GM19438 (cell line): Measurements from ENCODE around the gene EFCAB12.

Experiments used
- ATAC-seq: cut with Tn5 transposase; IDR thresholded peaks from one replicate; pipeline ENCODE4 v1.9.1; 2021; ENCODE audit warnings: low read depth; ENCODE audit not compliant: unreplicated experiment

The EFCAB12 gene

GRCh38 chr3:129446926-129447325 lies 18.5 kb upstream of the EFCAB12 start:
- ATAC-seq = no peak

- ATAC-seq = no peak
These were observed 17.0 kb upstream of the EFCAB12 start for GRCh38 chr3:129445471-129445870.

DNA sequence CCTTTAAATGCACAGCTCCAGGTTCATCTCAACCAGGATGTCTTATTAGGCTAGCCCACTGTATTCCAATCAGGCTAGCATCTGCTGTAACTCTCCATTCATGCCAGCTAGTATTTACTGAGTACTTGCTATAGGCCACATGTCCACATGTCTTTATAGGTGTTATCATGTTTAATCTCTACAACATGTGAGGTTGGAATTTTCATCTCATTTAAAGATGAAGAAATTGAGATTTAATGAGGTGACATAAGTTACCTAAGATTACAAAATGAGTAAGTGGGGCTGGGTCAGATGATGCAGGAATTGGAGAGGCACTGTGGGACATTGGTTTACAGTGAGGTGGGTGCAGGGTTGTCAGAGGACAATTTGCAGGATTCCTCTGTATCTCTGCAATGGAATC lies 14.5 kb upstream of the EFCAB12 start:
- no peak for ATAC-seq

GRCh38 chr3:129442486-129442885 lies 14.1 kb upstream of the EFCAB12 start:
- no peak for ATAC-seq

- ATAC-seq = no peak
These were observed 13.3 kb upstream of the EFCAB12 start for GRCh38 chr3:129441782-129442181.

DNA sequence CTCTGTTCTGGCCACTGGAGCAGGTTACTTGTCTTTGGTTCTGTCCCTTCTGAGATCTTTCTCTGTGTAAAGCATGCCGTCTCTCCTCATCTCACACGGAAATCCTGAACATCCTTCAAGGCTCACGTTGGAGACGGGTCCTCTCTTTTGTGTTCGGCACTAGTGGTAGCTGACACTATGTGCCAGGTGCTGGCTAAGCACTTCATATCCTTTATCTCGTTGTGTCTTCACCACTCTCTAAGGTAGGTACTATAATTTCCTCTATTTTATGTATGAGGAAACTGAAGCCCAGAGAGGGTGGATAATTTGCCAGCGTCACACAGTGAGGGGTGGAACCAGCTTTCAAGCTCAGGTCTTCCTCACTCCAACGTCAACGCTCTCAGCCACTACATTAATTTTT lies 12.8 kb upstream of the EFCAB12 start:
- ATAC-seq = no peak

DNA sequence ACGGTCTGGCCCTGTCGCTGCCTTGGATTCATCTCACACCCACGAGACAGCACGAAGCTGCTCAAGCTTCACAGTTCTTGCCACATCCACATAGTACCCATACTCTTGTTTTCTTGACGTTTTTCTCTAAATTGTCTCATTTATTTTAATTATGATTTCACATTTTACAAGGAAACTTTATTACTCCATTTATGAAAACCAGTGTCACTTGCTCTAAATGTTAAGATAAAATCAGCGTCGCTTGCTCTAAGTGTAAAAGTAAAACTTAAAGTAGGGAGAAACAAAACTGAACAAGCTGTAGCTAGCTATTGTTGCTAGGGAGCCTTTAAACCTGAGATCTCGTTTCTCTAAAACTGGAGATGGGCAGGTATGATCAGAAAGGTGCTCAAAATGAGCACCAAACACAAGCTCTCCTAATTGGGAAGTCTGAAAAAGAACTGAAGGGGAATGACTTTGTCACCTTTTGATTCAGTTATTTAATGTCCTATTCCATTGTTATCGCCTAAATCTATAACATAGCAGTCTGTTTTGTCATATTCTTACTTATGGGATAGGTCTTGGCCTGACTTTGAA lies 12.3 kb upstream of the EFCAB12 start:
- no peak for ATAC-seq

- peak; percentile 86 for ATAC-seq
These were observed 11.6 kb upstream of the EFCAB12 start, which contains the start of the genes IFT122 and MBD4 for GRCh38 chr3:129439817-129440617. TSS of gene IFT122 (plus strand) at chr3:129440224. CDS start at chr3:129440331, 107 bp downstream. TSS of gene MBD4 (minus strand) at chr3:129439948. CDS start at chr3:129439833, 115 bp downstream.

- peak; percentile 27 for ATAC-seq
These were observed 10.9 kb upstream of the EFCAB12 start for GRCh38 chr3:129439226-129439816.

DNA sequence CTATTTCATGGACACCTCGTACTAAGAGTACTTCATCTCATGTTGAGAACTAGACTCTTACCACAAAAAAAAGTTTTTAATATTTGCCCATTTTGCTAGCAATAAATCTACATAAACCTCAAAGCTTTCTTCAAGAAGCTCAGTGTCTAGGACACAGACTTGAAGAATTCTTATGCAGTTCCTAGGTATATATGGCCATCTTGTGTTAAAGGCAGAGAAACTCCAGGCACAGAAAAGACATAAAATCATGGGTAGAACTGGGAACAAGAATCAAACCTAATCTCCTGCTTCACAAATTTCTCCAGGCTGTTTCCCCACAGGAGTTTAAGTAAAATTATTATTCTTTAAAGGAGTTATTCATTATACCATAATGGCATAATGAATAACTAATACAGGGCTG lies 6.9 kb upstream of the EFCAB12 start:
- ATAC-seq = no peak

DNA sequence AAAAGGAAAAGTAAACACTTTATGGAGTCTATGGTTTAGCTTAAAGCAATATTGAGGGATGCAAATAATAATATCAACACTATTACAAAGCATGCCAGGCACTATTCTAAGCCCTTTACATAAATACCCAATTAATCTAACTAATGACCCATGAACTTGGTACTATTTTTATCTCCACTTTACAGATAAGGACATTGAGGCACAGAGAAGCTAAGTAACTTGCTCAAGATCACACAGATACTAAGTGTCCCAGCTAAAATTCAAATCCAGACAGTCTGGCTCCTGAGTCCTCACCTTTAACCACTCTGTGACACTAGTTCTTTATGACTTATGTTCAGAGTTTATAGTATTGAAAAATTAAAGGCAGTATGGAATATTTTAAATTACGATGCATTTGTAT lies 5.7 kb upstream of the EFCAB12 start:
- ATAC-seq = no peak

DNA sequence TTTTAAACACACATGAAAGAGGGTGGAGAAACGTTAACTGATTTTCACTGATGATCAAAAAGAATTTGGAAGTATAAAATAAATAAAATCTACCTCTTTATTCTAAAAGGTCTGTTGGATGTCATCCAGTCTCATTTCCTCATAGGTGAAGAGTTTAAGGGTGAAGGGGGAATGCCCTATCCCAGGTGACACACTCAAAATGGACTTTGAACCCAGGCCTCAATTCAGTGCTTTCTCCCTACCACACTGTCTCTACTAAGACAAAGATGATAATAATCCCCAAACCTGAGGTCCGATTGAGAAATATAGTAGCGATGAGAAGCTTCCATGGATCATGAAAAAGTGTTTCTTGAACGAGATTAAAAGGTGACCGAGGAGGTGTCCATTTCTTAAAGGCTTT lies 5.1 kb upstream of the EFCAB12 start:
- ATAC-seq = no peak

GRCh38 chr3:129432671-129433070 lies 4.2 kb upstream of the EFCAB12 start:
- no peak for ATAC-seq

GRCh38 chr3:129432036-129432435 lies 3.6 kb upstream of the EFCAB12 start:
- no peak for ATAC-seq

GRCh38 chr3:129429602-129430001 lies 1.2 kb upstream of the EFCAB12 start:
- no peak for ATAC-seq

DNA sequence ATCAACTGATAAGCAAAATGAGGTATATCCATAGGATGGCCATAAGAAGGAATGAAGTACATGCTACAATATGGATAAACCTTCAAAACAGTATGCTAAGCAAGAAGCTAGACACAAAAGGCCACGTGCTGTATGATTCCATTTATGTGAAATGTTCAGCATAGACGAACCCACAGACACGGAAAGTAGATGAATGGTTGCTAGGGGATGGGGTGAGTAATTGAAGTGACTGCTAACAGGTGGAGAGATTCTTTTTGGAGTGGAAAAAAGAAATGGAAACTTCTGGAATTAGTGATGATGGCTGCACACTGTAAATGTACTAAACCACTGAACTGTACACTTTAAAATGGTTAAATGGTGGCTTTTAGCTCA lies 630 bp upstream of the EFCAB12 start:
- ATAC-seq = no peak

DNA sequence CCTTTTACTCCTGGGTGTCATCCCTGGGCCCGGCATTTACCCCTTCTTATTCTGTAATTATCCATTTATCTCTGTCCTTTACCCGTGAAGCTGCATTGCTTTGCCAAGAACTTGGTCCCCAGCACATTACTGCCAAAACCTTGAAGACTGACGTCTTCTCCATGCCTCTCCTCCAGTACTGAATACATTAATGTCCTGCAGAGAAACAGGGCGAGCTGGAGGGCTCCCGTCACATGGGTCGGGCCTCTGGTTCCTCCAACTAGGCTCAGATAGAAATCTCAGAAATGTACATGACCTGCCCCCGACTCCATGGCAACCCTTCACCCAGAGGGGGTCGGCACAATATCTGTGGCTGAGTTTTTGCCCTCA lies 445 bp downstream of the EFCAB12 start:
- ATAC-seq = no peak

DNA sequence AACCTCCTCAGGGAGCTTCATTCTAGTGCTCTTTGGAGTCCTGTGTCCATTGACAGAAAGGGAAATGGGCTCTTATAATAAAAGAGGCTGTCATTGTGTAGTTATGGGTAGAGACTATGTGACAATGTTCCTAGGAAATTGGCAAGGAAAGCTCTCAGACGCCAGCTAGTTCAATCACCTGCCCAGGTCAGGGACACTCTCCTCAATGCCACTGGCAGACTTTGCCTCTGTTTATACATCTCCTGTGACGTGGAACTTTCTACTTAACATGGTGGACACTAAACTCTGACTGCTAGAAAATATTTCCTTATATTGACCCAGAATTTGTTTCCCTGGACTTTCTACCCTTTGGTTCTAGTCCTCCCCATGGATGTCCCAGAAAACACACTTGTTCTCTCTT lies 2.8 kb downstream of the EFCAB12 start:
- ATAC-seq = no peak

GRCh38 chr3:129425213-129425612 lies 3.2 kb downstream of the EFCAB12 start:
- no peak for ATAC-seq

DNA sequence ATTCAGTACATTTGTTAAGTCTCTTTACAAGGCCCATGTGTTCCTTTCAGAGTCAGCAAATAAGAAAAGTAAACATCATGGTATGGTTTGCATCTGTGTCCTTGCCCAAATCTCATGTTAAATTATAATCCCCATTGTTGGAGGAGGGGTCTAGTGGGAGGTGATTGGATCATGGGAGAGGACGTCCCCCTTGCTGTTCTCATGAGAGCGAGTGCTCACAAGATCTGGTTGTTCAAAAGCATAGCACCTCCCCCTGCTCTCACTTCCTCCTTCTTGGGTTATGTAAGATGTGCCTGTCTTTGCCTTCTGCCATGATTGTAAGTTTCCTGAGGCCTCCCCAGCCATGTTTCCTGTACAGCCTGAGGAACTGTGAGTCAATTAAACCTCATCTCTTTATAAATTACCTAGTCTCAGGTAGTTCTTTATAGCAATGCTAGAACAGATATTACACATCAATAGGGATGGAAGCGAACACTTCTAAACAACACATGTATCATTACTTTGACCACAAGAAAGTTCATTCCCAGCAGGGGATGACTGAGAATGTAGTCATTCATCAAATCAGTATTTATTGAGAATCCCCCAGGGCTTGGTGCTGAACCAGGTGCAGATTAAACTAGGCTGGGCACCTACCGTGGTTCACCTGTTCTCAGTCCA lies 4.1 kb downstream of the EFCAB12 start:
- peak; percentile 44 for ATAC-seq

DNA sequence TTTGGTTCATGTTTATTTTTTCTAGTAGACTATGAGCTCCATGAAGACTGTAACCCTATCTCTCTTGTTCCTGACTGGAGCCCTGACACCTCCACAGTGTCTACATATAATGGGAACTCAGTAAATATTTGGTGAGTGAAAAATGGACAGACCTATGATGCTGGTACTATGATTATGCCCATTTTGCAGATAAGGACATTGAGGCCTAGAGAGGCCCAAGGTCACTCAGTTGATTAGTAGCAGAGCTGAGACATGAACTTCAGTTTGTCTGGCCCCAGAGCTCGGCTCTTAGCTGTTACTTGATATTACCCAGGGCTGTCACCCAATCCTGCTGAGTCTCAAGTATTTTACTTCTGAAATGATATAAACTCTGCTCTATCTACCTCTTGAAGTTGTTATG lies 5.5 kb downstream of the EFCAB12 start:
- no peak for ATAC-seq
